HEK293 (cell line): ENCODE data around the gene FXN.

Source experiments
- CTCF ChIA-PET: fragments of 350-600 bp; formaldehyde crosslinking; extraction: SDS; loops from one replicate; lab custom pipeline; 2021; ENCODE audit warnings: antibody characterized with exemption; lab: Yijun Ruan, JAX
- POLR2A ChIA-PET: fragments of 300-600 bp; formaldehyde crosslinking; extraction: SDS; loops from one replicate; lab custom pipeline; 2020; ENCODE audit warnings: antibody characterized with exemption, inconsistent platforms; lab: Yijun Ruan, JAX
- H3K27ac ChIP-seq: fragments of 200-500 bp; sonication (Bioruptor generic); 2 replicates; pipeline ENCODE4 v1.5.1; 2014; ENCODE audit warnings: low read depth, low read length, control low read depth, inconsistent platforms; ENCODE audit errors: extremely low read depth
- H3K36me3 ChIP-seq, 2 experiments: fragments of 200-500 bp in 1 of 2; sonication (Bioruptor generic) in 1 of 2; 1 replicate in 1 of 2; 2 replicates in 1 of 2; pipeline ENCODE4 v1.5.1; 2014 to 2017; ENCODE audit warnings: inconsistent platforms in 2 of 2, low read length in 2 of 2; ENCODE audit not compliant: control insufficient read depth in 2 of 2, insufficient read depth in 1 of 2
- H3K4me1 ChIP-seq: fragments of 200-500 bp; sonication (Bioruptor generic); 2 replicates; pipeline ENCODE4 v1.5.1; 2014; ENCODE audit warnings: mild to moderate bottlenecking, low read length, inconsistent platforms; ENCODE audit not compliant: control insufficient read depth, insufficient read depth
- H3K4me3 ChIP-seq: 2 replicates; pipeline ENCODE4 v1.5.1; 2011; ENCODE audit warnings: low read depth, mild to moderate bottlenecking, control low read depth, low read length, moderate library complexity
- H3K9me3 ChIP-seq: fragments of 200-500 bp; sonication (Bioruptor generic); 2 replicates; pipeline ENCODE4 v1.5.1; 2014; ENCODE audit warnings: low read depth, low read length, inconsistent platforms; ENCODE audit not compliant: control insufficient read depth, insufficient read depth
- ATF2 ChIP-seq: fragments of 450-650 bp; formaldehyde crosslinking; IDR thresholded peaks from 2 replicates; pipeline ENCODE4 v1.5.1; 2016; ENCODE audit warnings: missing biosample characterization, missing genetic modification characterization, low read depth
- GLI4 ChIP-seq: fragments of 450-650 bp; formaldehyde crosslinking; IDR thresholded peaks from 2 replicates; pipeline ENCODE4 v1.5.1; 2016; ENCODE audit warnings: missing biosample characterization, missing genetic modification characterization
- KLF10 ChIP-seq: fragments of 450-650 bp; IDR thresholded peaks from 2 replicates; pipeline ENCODE4 v1.5.1; 2018; ENCODE audit warnings: missing biosample characterization, mild to moderate bottlenecking, missing genetic modification characterization
- ZBTB1 ChIP-seq: fragments of 450-650 bp; formaldehyde crosslinking; IDR thresholded peaks from 2 replicates; pipeline ENCODE4 v1.5.1; 2016; ENCODE audit warnings: missing biosample characterization, missing genetic modification characterization
- ZBTB6 ChIP-seq: fragments of 450-650 bp; formaldehyde crosslinking; IDR thresholded peaks from 2 replicates; pipeline ENCODE4 v1.5.1; 2017; ENCODE audit warnings: missing biosample characterization, missing genetic modification characterization
- ZBTB7A ChIP-seq: fragments of 450-650 bp; formaldehyde crosslinking; IDR thresholded peaks from 2 replicates; pipeline ENCODE4 v1.5.1; 2016; ENCODE audit warnings: low read depth, missing biosample characterization, missing genetic modification characterization
- ZFHX2 ChIP-seq: fragments of 450-650 bp; formaldehyde crosslinking; conservative IDR thresholded peaks from 2 replicates; pipeline ENCODE4 v1.5.1; 2016; ENCODE audit warnings: missing biosample characterization, missing genetic modification characterization
- ZNF10 ChIP-seq: fragments of 450-650 bp; formaldehyde crosslinking; IDR thresholded peaks from 2 replicates; pipeline ENCODE4 v1.5.1; 2017; ENCODE audit warnings: missing biosample characterization, missing genetic modification characterization
- ZNF16 ChIP-seq: fragments of 450-650 bp; formaldehyde crosslinking; IDR thresholded peaks from 2 replicates; pipeline ENCODE4 v1.5.1; 2016; ENCODE audit warnings: low read depth, missing biosample characterization, missing genetic modification characterization
- ZNF202 ChIP-seq: fragments of 450-650 bp; formaldehyde crosslinking; IDR thresholded peaks from 2 replicates; pipeline ENCODE4 v1.5.1; 2016; ENCODE audit warnings: missing biosample characterization, missing genetic modification characterization, borderline replicate concordance
- ZNF239 ChIP-seq: fragments of 450-650 bp; formaldehyde crosslinking; IDR thresholded peaks from 2 replicates; pipeline ENCODE4 v1.5.1; 2016; ENCODE audit warnings: missing biosample characterization, missing genetic modification characterization
- ZNF26 ChIP-seq: fragments of 450-650 bp; formaldehyde crosslinking; IDR thresholded peaks from 2 replicates; pipeline ENCODE4 v1.5.1; 2016; ENCODE audit warnings: missing biosample characterization, missing genetic modification characterization
- ZNF560 ChIP-seq: fragments of 450-650 bp; formaldehyde crosslinking; IDR thresholded peaks from 2 replicates; pipeline ENCODE4 v1.5.1; 2017; ENCODE audit warnings: missing biosample characterization, missing genetic modification characterization, borderline replicate concordance
- TF ChIP-seq, protein P1 (sequence below): fragments of 450-650 bp; formaldehyde crosslinking; IDR thresholded peaks from 2 replicates; pipeline ENCODE4 v1.5.1; 2016; ENCODE audit warnings: missing biosample characterization, missing genetic modification characterization
- TF ChIP-seq, protein P2 (sequence below): IDR thresholded peaks from 2 replicates; pipeline ENCODE4 v1.6.1; 2011; ENCODE audit warnings: mild to moderate bottlenecking, low read depth, low read length, borderline replicate concordance
- TF ChIP-seq, protein P3 (sequence below): fragments of 450-650 bp; formaldehyde crosslinking; IDR thresholded peaks from 2 replicates; pipeline ENCODE4 v1.5.1; 2017; ENCODE audit warnings: missing biosample characterization, missing genetic modification characterization

The FXN gene

DNA sequence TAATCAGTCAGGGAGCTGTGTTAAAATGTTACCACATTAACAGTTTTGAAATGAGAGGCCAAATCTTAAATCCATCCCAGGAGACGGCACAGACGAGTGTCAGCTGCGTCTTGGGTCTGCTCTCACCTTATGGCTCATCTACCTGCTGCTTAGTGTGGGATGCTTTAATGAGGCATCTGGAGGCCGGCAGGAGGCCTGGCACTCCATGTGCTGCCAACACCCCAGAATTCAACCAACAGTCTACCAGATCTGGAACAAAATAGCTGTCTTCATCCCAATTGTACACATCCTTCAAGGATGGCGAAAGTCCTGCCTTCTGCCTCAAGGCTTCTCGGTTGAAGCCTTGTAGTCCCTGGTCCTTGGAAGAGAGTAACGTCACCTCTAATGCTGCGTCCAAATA lies 33.6 kb upstream of the FXN start (continued):
- TF ChIP-seq, protein P1, sequence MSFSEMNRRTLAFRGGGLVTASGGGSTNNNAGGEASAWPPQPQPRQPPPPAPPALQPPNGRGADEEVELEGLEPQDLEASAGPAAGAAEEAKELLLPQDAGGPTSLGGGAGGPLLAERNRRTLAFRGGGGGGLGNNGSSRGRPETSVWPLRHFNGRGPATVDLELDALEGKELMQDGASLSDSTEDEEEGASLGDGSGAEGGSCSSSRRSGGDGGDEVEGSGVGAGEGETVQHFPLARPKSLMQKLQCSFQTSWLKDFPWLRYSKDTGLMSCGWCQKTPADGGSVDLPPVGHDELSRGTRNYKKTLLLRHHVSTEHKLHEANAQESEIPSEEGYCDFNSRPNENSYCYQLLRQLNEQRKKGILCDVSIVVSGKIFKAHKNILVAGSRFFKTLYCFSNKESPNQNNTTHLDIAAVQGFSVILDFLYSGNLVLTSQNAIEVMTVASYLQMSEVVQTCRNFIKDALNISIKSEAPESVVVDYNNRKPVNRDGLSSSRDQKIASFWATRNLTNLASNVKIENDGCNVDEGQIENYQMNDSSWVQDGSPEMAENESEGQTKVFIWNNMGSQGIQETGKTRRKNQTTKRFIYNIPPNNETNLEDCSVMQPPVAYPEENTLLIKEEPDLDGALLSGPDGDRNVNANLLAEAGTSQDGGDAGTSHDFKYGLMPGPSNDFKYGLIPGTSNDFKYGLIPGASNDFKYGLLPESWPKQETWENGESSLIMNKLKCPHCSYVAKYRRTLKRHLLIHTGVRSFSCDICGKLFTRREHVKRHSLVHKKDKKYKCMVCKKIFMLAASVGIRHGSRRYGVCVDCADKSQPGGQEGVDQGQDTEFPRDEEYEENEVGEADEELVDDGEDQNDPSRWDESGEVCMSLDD: no peak

DNA sequence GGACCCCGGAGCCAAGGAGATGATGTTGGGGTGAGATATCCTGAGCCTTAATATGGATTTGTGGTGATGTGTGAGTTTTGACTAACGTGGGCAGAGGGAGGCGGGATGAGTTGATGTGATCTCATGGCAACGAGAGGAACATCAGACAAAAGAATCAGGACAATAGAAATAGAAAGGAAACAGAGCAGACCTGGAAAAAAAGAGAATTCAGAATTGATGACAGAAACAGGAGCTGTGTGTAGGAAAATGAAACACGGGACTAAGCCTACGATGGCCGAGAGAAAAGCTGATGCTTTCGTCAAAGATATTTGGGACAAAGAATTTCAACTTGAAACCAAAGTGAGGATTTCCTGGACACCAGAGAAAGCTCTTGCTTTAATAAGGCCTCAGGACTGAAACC lies 32.5 kb upstream of the FXN start:
- no peak overlapping the region for H3K27ac ChIP-seq
- H3K9me3 ChIP-seq: no peaks in the 10 kb centered on the region
- ChIA-PET POLR2A (no interaction called here), CTCF (interaction anchor here (0.6 to 3.2 kb wide), 3 partner anchors 244 to 420 kb away, joined by 3 to 29 read pairs (median 3); no protein-coding TSS in a partner anchor)
- H3K4me1 ChIP-seq: no peaks in the 10 kb centered on the region
- no peaks in the 10 kb centered on the region for H3K36me3 ChIP-seq
- H3K4me3 ChIP-seq: no peak overlapping the region
- no peak for TF ChIP-seq ZNF10 (tag by site-specific recombination)
- TF ChIP-seq ZBTB6 (tag by site-specific recombination): no peak
- TF ChIP-seq, protein P2, sequence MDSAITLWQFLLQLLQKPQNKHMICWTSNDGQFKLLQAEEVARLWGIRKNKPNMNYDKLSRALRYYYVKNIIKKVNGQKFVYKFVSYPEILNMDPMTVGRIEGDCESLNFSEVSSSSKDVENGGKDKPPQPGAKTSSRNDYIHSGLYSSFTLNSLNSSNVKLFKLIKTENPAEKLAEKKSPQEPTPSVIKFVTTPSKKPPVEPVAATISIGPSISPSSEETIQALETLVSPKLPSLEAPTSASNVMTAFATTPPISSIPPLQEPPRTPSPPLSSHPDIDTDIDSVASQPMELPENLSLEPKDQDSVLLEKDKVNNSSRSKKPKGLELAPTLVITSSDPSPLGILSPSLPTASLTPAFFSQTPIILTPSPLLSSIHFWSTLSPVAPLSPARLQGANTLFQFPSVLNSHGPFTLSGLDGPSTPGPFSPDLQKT: no peak
- TF ChIP-seq ZNF202 (tag by site-specific recombination): no peak
- no peak for TF ChIP-seq ZBTB7A (tag by site-specific recombination)
- TF ChIP-seq, protein P3, sequence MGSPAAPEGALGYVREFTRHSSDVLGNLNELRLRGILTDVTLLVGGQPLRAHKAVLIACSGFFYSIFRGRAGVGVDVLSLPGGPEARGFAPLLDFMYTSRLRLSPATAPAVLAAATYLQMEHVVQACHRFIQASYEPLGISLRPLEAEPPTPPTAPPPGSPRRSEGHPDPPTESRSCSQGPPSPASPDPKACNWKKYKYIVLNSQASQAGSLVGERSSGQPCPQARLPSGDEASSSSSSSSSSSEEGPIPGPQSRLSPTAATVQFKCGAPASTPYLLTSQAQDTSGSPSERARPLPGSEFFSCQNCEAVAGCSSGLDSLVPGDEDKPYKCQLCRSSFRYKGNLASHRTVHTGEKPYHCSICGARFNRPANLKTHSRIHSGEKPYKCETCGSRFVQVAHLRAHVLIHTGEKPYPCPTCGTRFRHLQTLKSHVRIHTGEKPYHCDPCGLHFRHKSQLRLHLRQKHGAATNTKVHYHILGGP (tag by site-specific recombination): no peak
- no peak for TF ChIP-seq ZNF16 (tag by site-specific recombination)
- TF ChIP-seq ATF2 (tag by site-specific recombination): no peak
- no peak for TF ChIP-seq ZBTB1 (tag by site-specific recombination)

DNA sequence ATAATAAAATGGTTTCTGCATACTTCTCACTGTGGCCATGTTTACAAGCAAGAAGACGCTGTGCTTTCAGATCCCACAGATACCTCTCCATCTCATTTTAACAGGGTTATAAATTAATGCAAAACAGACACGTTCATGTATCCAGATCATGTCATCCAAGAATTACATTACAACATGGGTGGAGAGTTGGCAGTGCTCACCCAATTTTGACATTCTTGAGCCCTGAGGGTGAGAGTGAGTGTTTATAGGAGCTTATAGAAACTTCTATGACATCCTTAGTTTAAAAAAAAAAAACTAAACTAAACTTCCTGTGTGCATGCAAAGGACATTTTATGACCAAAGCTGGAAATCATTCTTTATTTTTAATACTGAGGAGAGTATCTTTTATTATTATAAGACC lies 30.7 kb upstream of the FXN start:
- Histone ChIP-seq H3K4me1 (no peaks in the 10 kb centered on the region), H3K27ac (no peak overlapping the region), H3K9me3 (no peaks in the 10 kb centered on the region), H3K4me3 (no peak overlapping the region), H3K36me3 (no peaks in the 10 kb centered on the region)
- ChIA-PET CTCF (interaction anchor here (0.6 to 2.2 kb wide), 3 partner anchors 24 to 437 kb away, joined by 3 to 8 read pairs (median 5); no protein-coding TSS in a partner anchor), POLR2A (no interaction called here)
- TF ChIP-seq GLI4 (tag by site-specific recombination) (no peak), ZNF239 (tag by site-specific recombination) (no peak), ZNF560 (no peak), KLF10 (tag by site-specific recombination) (no peak), ZFHX2 (tag by site-specific recombination) (no peak), ZNF26 (tag by site-specific recombination) (no peak)
- TF ChIP-seq, protein P3 (tag by site-specific recombination): no peak
